Measurements from ENCODE around the gene CRTC1. TPM values are rescaled to one million over a fixed set of nuclear protein-coding genes. Genes with fewer than 3 reads are reported as not detected.
"Not testable (repeated sequence)": the region's sequence is repeated elsewhere in the genome, so short reads cannot be mapped to it uniquely, and the experiment has no call there.

The CRTC1 gene
- total and polyA plus RNA-seq, 9 of the 15 experiments (the other 6 are each of a cell fraction or from before 2014, with no cell fraction given): 0.25 to 3.8 (median 1.2) TPM; not detected in 2

DNA sequence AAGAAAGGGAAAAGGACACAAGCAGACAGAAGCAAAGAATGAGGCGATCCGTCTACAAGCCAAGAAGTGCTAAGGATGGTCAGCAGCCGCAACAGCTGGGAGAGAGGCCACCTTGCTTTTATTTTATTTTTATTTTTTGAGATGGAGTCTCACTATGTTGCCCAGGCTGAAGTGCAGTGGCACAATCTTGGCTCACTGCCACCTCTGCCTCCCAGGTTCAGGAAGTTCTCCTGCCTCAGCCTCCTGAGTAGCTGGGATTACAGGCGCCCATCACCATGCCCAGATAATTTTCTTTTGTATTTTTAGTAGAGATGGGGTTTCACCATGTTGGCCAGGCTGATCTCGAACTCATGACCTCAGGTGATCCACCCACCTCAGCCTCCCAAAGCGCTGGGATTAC lies 44.1 kb downstream of the CRTC1 start:
- H3K79me2 ChIP-seq (ENCODE audit: control insufficient read depth, insufficient read depth, low read length); H3K36me3 ChIP-seq (ENCODE audit: control insufficient read depth, insufficient read depth, low read length); H3K4me3 ChIP-seq; H2AFZ ChIP-seq (ENCODE audit: low read depth, low read length); intact Hi-C loops (cut with micrococcal nuclease); H4K20me1 ChIP-seq (replicated peaks; ENCODE audit: control insufficient read depth, insufficient read depth, low read length); H3K27me3 ChIP-seq (ENCODE audit: control insufficient read depth in 2 of 2, insufficient read depth in 2 of 2, low read length in 2 of 2); ATAC-seq; DNase-seq (ENCODE audit: extremely low read depth in 1 of 4, low spot score in 3 of 4); H3K9me1 ChIP-seq (ENCODE audit: control insufficient read depth, insufficient read depth, low read length); H3K4me2 ChIP-seq (ENCODE audit: insufficient read depth, low read length); in situ Hi-C loops (cut with MboI); H3K9me3 ChIP-seq (replicated peaks; ENCODE audit: control insufficient read depth, insufficient read depth, low read depth, low read length); BruUV-seq (replicated peaks); FAIRE-seq; H3K27ac ChIP-seq (ENCODE audit: extremely low read depth, low read depth, low read length); CTCF ChIA-PET (ENCODE audit: low intra/inter-chr PET ratio): not testable (repeated sequence)
- Histone ChIP-seq H3K9ac (ENCODE audit: insufficient read depth in 1 of 2, low read depth in 2 of 2, low read length in 2 of 2) (peak overlapping the region in 1 of 2 experiments; percentile 64; a peak in 1 of 4 replicates), H3K4me1 (replicated peaks in 1 of 2; ENCODE audit: control insufficient read depth in 2 of 2, insufficient read depth in 2 of 2, low read length in 2 of 2) (peaks cover 7 to 49% of the 10 kb centered on the region in 2 experiments)
- 73% methylated on average over 6 of the region's 6 CpGs for WGBS (ENCODE audit: insufficient coverage, low coverage, missing lambda C conversion rate)
- peak; percentile 78 for TF ChIP-seq NFIC (IDR thresholded peaks at IDR 0.05)
- TF ChIP-seq, protein P1, sequence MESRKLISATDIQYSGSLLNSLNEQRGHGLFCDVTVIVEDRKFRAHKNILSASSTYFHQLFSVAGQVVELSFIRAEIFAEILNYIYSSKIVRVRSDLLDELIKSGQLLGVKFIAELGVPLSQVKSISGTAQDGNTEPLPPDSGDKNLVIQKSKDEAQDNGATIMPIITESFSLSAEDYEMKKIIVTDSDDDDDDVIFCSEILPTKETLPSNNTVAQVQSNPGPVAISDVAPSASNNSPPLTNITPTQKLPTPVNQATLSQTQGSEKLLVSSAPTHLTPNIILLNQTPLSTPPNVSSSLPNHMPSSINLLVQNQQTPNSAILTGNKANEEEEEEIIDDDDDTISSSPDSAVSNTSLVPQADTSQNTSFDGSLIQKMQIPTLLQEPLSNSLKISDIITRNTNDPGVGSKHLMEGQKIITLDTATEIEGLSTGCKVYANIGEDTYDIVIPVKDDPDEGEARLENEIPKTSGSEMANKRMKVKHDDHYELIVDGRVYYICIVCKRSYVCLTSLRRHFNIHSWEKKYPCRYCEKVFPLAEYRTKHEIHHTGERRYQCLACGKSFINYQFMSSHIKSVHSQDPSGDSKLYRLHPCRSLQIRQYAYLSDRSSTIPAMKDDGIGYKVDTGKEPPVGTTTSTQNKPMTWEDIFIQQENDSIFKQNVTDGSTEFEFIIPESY (CRISPR knock-in tag; IDR thresholded peaks at IDR 0.05): 0 out of 2 replicates have a peak, but pooled peaks have one; percentile 16
- POLR2A ChIA-PET: interaction anchor here (0.5 to 1.0 kb wide), 3 partner anchors 11 to 27 kb away, joined by 3 to 4 read pairs (median 3); no protein-coding TSS in a partner anchor

Data from K562 (cell line).